Measurements from ENCODE around the gene ZNF621. TPM values are rescaled to one million over a fixed set of nuclear protein-coding genes. Genes with fewer than 3 reads are reported as not detected.

The ZNF621 gene
- total RNA-seq, 1 experiment from 2014 or later, result 26.2 TPM

DNA sequence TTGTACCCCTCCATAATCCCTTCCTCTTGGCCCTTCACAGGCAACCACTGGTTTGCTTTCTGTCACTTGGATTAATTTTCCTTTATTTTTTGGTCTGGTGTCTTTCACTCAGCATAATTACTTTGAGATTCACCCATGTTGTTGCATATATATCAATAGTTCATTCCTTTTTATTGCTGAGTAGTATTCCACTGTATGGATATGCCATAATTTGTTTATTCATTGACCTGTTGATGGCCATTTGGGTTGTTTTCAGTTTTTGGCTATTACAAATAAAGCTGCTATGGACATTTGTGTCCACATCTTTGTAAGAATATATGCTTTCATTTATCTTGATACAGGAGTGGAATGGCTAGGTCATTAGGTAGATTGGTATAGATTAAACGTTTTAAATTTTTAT lies 5.9 kb upstream of the ZNF621 start:
- no peaks in the 10 kb centered on the region for H3K27me3 ChIP-seq (ENCODE audit: insufficient read depth, low read depth)
- CTCF ChIA-PET, result no interaction called here
- no peak overlapping the region for H2AFZ ChIP-seq
- no peak overlapping the region for H3K4me3 ChIP-seq
- TF ChIP-seq, protein P1, sequence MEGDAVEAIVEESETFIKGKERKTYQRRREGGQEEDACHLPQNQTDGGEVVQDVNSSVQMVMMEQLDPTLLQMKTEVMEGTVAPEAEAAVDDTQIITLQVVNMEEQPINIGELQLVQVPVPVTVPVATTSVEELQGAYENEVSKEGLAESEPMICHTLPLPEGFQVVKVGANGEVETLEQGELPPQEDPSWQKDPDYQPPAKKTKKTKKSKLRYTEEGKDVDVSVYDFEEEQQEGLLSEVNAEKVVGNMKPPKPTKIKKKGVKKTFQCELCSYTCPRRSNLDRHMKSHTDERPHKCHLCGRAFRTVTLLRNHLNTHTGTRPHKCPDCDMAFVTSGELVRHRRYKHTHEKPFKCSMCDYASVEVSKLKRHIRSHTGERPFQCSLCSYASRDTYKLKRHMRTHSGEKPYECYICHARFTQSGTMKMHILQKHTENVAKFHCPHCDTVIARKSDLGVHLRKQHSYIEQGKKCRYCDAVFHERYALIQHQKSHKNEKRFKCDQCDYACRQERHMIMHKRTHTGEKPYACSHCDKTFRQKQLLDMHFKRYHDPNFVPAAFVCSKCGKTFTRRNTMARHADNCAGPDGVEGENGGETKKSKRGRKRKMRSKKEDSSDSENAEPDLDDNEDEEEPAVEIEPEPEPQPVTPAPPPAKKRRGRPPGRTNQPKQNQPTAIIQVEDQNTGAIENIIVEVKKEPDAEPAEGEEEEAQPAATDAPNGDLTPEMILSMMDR (conservative IDR thresholded peaks at IDR 0.05), result no peak
- no peak for TF ChIP-seq EZH2 (IDR thresholded peaks at IDR 0.05; ENCODE audit: low read depth)
- no peak for DNase-seq
- no peak overlapping the region for H3K4me2 ChIP-seq
- H4K20me1 ChIP-seq (ENCODE audit: insufficient read depth), result no peaks in the 10 kb centered on the region
- POLR2A ChIA-PET (ENCODE audit: unreplicated experiment), result no interaction called here
- intact Hi-C loops (cut with micrococcal nuclease; ENCODE audit: unreplicated experiment), result no loop called here
- H3K9me2 ChIP-seq (ENCODE audit: insufficient read depth), result no peaks in the 10 kb centered on the region
- no peaks in the 10 kb centered on the region for H3K4me1 ChIP-seq (replicated peaks; ENCODE audit: insufficient read depth)
- no peak overlapping the region for H3K27ac ChIP-seq
- BruUV-seq (replicated peaks), result no TSS peak
- H3K36me3 ChIP-seq (ENCODE audit: low read depth), result no peaks in the 10 kb centered on the region
- H3K9me3 ChIP-seq (ENCODE audit: insufficient read depth, low read depth), result no peaks in the 10 kb centered on the region
- H3K79me2 ChIP-seq (ENCODE audit: low read depth), result no peaks in the 10 kb centered on the region
- peaks cover under 1% of the 10 kb centered on the region; the same call in 1 of the 2 replicates for H3F3A ChIP-seq (ENCODE audit: insufficient read depth, low read depth)

DNA sequence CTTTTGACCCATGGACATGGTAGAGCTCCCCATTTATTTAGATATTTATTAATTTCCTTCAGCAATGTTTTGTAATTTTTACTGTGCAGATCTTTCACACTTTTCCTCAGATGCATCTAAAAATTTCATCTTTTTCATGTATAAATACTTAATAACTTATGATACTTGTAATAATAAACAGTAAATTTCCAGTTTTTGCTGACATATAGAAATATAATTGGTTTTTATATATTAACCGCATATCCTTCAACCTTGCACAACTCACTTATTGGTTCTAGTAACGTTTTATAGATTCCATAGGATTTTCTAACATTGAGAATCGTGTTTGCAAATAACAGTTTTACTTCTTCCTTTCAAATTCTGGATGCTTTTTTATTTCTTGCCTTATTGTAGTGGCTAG lies 3.5 kb upstream of the ZNF621 start:
- H3K79me2 ChIP-seq (ENCODE audit: low read depth), result peaks cover 13% of the 10 kb centered on the region
- no peak overlapping the region for H3K4me2 ChIP-seq
- H3K4me1 ChIP-seq (replicated peaks; ENCODE audit: insufficient read depth), result peaks cover 10% of the 10 kb centered on the region; the same call in 1 of the 2 replicates
- no peak for DNase-seq
- no peak overlapping the region for H3K4me3 ChIP-seq
- no peaks in the 10 kb centered on the region for H4K20me1 ChIP-seq (ENCODE audit: insufficient read depth)
- H3K9me2 ChIP-seq (ENCODE audit: insufficient read depth), result no peaks in the 10 kb centered on the region
- BruUV-seq (replicated peaks), result no TSS peak
- CTCF ChIA-PET, result no interaction called here
- H3K36me3 ChIP-seq (ENCODE audit: low read depth), result no peaks in the 10 kb centered on the region
- POLR2A ChIA-PET (ENCODE audit: unreplicated experiment), result no interaction called here
- no peak overlapping the region for H3K27ac ChIP-seq
- peaks cover 7% of the 10 kb centered on the region; the same call in 1 of the 2 replicates for H3F3A ChIP-seq (ENCODE audit: insufficient read depth, low read depth)
- TF ChIP-seq, protein P1 (conservative IDR thresholded peaks at IDR 0.05), result no peak
- TF ChIP-seq EZH2 (IDR thresholded peaks at IDR 0.05; ENCODE audit: low read depth), result no peak
- no peak overlapping the region for H2AFZ ChIP-seq
- intact Hi-C loops (cut with micrococcal nuclease; ENCODE audit: unreplicated experiment), result no loop called here
- H3K27me3 ChIP-seq (ENCODE audit: insufficient read depth, low read depth), result no peaks in the 10 kb centered on the region
- no peaks in the 10 kb centered on the region for H3K9me3 ChIP-seq (ENCODE audit: insufficient read depth, low read depth)

DNA sequence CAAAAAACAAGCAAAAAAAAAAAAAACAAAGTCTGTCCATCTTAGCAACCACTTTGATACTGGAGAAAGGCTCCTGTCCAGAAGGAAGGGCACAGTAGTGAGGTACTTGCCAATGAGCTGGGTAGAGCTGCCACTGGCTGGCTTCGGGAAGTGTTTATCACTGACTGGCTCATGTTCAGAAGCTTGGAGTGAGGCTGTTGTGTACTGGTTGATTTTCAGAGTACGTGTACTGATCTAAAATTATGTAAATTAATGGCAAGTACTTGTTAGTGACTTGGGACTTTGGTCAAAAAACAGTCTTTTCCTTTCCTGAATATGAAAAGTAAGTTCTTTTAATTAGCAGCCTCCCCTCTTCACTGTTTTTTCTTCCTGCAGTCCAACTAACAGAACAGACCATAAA lies 979 bp upstream of the ZNF621 start:
- Histone ChIP-seq H3K9me2 (ENCODE audit: insufficient read depth) (no peaks in the 10 kb centered on the region), H3F3A (ENCODE audit: insufficient read depth, low read depth) (peaks cover 7% of the 10 kb centered on the region; the same call in 1 of the 2 replicates), H3K27ac (peak overlapping the region; percentile 79), H3K79me2 (ENCODE audit: low read depth) (peaks cover 20% of the 10 kb centered on the region), H3K27me3 (ENCODE audit: insufficient read depth, low read depth) (no peaks in the 10 kb centered on the region), H4K20me1 (ENCODE audit: insufficient read depth) (no peaks in the 10 kb centered on the region), H3K4me1 (replicated peaks; ENCODE audit: insufficient read depth) (peaks cover 10% of the 10 kb centered on the region; the same call in 1 of the 2 replicates), H3K9me3 (ENCODE audit: insufficient read depth, low read depth) (no peaks in the 10 kb centered on the region), H3K4me2 (peak overlapping the region; percentile 92), H3K4me3 (peak overlapping the region; percentile 85), H3K36me3 (ENCODE audit: low read depth) (peaks cover 14% of the 10 kb centered on the region), H2AFZ (no peak overlapping the region)
- TF ChIP-seq, protein P1 (conservative IDR thresholded peaks at IDR 0.05), result no peak
- no peak for TF ChIP-seq EZH2 (IDR thresholded peaks at IDR 0.05; ENCODE audit: low read depth)
- ChIA-PET CTCF (interaction anchor here (0.5 to 0.7 kb wide), 2 partner anchors 83 to 1592 kb away, joined by 3 read pairs; no protein-coding TSS in a partner anchor), POLR2A (ENCODE audit: unreplicated experiment) (interaction anchor here (0.6 kb wide), 1 partner anchor 31 kb away, joined by 6 read pairs; no protein-coding TSS in a partner anchor)
- intact Hi-C loops (cut with micrococcal nuclease; ENCODE audit: unreplicated experiment), result loop anchor here (1.0 kb wide), 3 partner anchors 17 to 70 kb away; partner anchors contain the start of genes ZNF619 and ZNF620
- DNase-seq, result no peak
- BruUV-seq (replicated peaks), result no TSS peak
